ENCODE results near the gene ATN1. TPM values are rescaled to one million over a fixed set of nuclear protein-coding genes. Genes with fewer than 3 reads are reported as not detected.

ATN1 gene
- total RNA-seq, 1 experiment from 2014 or later = 82.3 TPM

GRCh38 chr12:6950811-6951540 is 23.2 kb downstream of the ATN1 start, which contains the start of gene PTPN6:
Gene PTPN6, plus strand, starts transcription at chr12:6951356. Its CDS starts 157 bp downstream, at chr12:6951513.
- BruUV-seq (replicated peaks) = no TSS peak

GRCh38 chr12:6951551-6952120 is 23.9 kb downstream of the ATN1 start:
- ATAC-seq = no peak

More at GRCh38 chr12:6950811-6951540, 23.2 kb downstream of the ATN1 start, which contains the start of gene PTPN6:
- in situ Hi-C loops (cut with HindIII; ENCODE audit: low pct_unique_long_range_greater_than_20kb, low sequenced_read_pairs) = no loop called here
- ChIA-PET POLR2A (no interaction called here), CTCF (no interaction called here)
- Histone ChIP-seq H3K9me3 (ENCODE audit: control insufficient read depth, insufficient read depth, low read depth, low read length) (no peaks in the 10 kb centered on the region), H3K27ac (ENCODE audit: low read length) (no peak within 1 kb of the TSS), H3K36me3 (ENCODE audit: control insufficient read depth, insufficient read depth, low read length) (no peaks in the 10 kb centered on the region), H3K4me1 (ENCODE audit: control insufficient read depth, insufficient read depth, low read length) (peaks cover under 1% of the 10 kb centered on the region; the same call in 1 of the 2 replicates), H3K4me3 (ENCODE audit: low read depth in 2 of 2, low read length in 2 of 2) (no peak within 1 kb of the TSS), H3K27me3 (ENCODE audit: control insufficient read depth, insufficient read depth, low read length) (no peaks in the 10 kb centered on the region)
- no peak for ATAC-seq
- TF ChIP-seq REST (IDR thresholded peaks at IDR 0.05; ENCODE audit: insufficient read depth in 1 of 2, low read depth in 2 of 2, low read length in 1 of 2) (no peak), TCF7L2 (IDR thresholded peaks at IDR 0.05; ENCODE audit: low read depth, low read length) (no peak), SIN3A (IDR thresholded peaks at IDR 0.05; ENCODE audit: borderline replicate concordance, insufficient read depth, low read depth, low read length) (no peak), POLR2AphosphoS5 (IDR thresholded peaks at IDR 0.05; ENCODE audit: low read depth, low read length) (no peak)
- intact Hi-C loops (cut with micrococcal nuclease; ENCODE audit: unreplicated experiment) = no loop called here
- DNase-seq (ENCODE audit: low read depth, low spot score) = no peak

More at GRCh38 chr12:6951551-6952120, 23.9 kb downstream of the ATN1 start:
- in situ Hi-C loops (cut with HindIII; ENCODE audit: low pct_unique_long_range_greater_than_20kb, low sequenced_read_pairs) = no loop called here
- H3K4me1 ChIP-seq (ENCODE audit: control insufficient read depth, insufficient read depth, low read length) = no peaks in the 10 kb centered on the region
- BruUV-seq (replicated peaks) = no TSS peak
- no peaks in the 10 kb centered on the region for H3K9me3 ChIP-seq (ENCODE audit: control insufficient read depth, insufficient read depth, low read depth, low read length)
- H3K36me3 ChIP-seq (ENCODE audit: control insufficient read depth, insufficient read depth, low read length) = no peaks in the 10 kb centered on the region
- no peaks in the 10 kb centered on the region for H3K27me3 ChIP-seq (ENCODE audit: control insufficient read depth, insufficient read depth, low read length)
- intact Hi-C loops (cut with micrococcal nuclease; ENCODE audit: unreplicated experiment) = no loop called here
- TF ChIP-seq CTCF (IDR thresholded peaks at IDR 0.05) (no peak), REST (IDR thresholded peaks at IDR 0.05; ENCODE audit: insufficient read depth in 1 of 2, low read depth in 2 of 2, low read length in 1 of 2) (no peak), TCF7L2 (IDR thresholded peaks at IDR 0.05; ENCODE audit: low read depth, low read length) (no peak), SIN3A (IDR thresholded peaks at IDR 0.05; ENCODE audit: borderline replicate concordance, insufficient read depth, low read depth, low read length) (no peak), POLR2AphosphoS5 (IDR thresholded peaks at IDR 0.05; ENCODE audit: low read depth, low read length) (no peak)
- no peak overlapping the region for H3K4me3 ChIP-seq (ENCODE audit: low read depth in 2 of 2, low read length in 2 of 2)
- ChIA-PET POLR2A (no interaction called here), CTCF (no interaction called here)
- DNase-seq (ENCODE audit: low read depth, low spot score) = no peak
- H3K27ac ChIP-seq (ENCODE audit: low read length) = no peak overlapping the region

Data from Panc1 (cell line).